NCI-H2227 (cell line): ENCODE measurements around the gene ADCY9.

Experiments
- DNase-seq: peaks from one replicate; lab custom pipeline; 2025; ENCODE audit not compliant: unreplicated experiment; lab: John Stamatoyannopoulos, UW

ADCY9 gene

DNA sequence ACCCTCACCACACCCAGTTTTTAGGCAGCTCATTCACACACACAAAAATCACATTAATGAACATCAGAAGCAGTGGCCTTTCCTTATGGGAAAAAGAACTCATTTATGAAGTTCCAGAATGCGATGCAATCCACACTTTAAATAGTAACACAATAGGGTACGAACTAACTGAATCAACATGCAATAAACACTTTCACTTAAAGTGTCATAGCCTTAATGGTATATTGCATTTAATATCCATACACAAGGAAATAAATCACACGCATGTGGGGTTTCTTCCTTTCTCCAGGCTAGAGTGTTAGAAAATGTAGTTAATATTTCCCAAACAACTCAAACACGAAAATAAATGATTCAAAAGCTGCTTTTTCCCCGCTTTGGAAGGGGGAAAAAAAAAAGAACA is 19.7 kb downstream of the ADCY9 start:
- no peak for DNase-seq

DNA sequence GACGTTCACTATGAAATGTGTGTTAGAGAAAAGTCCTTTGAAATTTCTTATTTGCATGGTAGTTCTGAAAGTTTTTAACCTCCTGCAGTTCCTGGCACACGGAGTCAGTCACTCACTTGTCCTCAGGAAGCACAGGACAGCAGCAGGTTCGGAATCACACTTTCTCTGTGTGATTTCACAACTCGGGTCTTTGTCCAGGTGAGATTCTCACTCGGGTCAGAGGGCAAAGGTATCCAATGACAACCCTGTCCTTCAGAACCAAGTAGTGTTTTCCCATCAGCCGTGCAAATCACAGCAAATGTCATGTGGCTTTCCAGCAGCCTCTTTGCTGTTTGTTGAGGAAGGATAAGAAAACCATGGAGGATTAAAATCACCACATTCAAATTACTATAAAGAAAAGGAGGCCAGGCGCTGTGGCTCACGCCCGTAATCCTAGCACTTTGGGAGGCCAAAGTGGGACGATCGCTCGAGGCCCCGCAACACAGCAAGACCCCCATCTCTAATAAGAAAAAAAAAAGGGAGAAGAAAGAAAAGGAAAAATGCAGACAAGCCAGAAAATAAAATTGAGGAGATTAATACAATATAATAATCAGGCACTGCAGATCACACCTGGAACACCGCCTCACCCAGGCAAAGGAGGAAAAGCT is 22.0 kb downstream of the ADCY9 start:
- DNase-seq, result no peak

- no peak for DNase-seq
Observed at GRCh38 chr16:4093495-4094126, 22.6 kb downstream of the ADCY9 start.

GRCh38 chr16:4092547-4093265 is 23.5 kb downstream of the ADCY9 start:
- DNase-seq, result peak; percentile 43

DNA sequence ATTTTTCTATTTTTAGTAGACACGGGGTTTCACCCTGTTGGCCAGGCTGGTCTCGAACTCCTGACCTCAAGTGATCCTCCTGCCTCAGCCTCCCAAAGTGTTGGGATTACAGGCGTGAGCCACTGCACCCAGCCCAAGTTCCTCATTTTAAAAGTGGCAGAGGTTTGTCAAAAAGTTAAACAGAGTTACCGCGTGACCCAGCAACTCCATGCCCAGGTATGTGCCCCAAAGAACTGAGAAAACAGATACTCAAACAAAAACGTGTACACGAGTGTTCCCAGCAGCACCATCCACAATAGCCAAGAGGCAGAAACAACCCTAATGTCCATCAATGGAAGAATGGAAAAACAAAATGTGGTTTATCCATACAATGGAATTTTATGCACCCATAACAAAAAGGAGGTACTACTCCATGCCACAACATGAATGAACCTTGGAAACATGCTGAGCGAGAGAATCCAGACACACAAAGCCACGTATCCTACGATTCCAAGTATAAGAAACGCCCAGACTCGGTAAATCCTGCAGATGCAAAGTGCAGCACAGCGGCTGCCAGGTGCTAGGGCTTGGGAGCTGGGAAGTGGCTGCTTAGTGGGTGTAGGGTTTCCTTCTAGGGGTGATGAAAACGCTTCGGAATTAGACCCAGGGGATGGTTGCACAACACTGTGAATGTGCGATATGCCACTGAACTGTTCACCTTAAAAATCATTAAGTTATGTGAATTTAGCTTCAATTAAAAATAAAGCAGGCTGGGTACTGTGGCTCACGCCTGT is 24.8 kb downstream of the ADCY9 start:
- DNase-seq, result no peak

- DNase-seq, result no peak
Observed at GRCh38 chr16:4090351-4090851, 25.8 kb downstream of the ADCY9 start.

GRCh38 chr16:4089811-4090301 is 26.4 kb downstream of the ADCY9 start:
- DNase-seq, result no peak

GRCh38 chr16:4089251-4089810 is 26.9 kb downstream of the ADCY9 start:
- no peak for DNase-seq

DNA sequence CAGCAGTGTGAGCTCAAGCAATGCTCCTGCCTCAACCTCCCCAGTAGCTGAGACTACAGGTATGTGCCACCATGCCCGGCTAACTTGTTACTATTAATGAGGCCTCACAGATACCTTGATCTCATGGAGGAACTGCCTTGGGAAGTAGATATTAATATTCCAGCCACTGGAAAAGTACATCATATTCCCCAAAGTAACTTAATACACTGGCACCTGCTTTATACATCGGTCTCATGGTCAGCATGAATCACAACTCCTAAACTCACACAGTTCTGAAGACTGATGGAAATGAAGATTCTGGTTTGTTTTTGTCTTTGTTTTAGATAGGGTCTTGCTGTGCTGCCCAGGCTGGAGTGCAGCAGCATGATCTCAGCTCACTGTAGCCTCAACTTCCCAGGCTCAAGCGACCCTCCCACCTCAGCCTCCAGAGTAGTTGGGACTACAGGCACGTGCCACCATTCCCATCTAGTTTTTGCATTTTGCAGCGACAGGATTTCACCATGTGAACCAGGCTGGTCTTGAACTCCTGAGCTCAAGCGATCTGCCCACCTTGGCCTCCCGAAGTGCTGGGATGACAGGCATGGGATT is 28.2 kb downstream of the ADCY9 start:
- DNase-seq, result no peak

- DNase-seq, result no peak
Observed at GRCh38 chr16:4087099-4087885, 28.9 kb downstream of the ADCY9 start.

DNA sequence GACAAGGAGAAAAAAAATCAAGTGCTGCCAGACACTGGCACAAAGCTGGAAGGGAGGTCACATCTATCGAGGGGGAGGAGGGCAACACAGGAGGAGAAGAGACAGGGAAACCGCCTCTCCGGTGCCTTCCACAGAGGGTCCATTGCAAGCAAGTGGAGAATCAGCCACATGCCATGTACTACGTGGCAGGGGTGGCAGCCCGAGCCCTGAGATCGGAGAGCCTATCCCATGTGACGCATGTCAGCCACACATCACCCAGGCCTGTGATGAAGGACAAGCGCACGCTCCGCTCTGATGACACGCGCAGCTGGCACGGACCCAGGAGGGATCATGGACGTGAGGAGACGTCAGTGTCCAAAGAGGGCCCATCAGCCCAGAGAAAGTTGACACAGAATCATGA is 30.1 kb downstream of the ADCY9 start:
- no peak for DNase-seq

DNA sequence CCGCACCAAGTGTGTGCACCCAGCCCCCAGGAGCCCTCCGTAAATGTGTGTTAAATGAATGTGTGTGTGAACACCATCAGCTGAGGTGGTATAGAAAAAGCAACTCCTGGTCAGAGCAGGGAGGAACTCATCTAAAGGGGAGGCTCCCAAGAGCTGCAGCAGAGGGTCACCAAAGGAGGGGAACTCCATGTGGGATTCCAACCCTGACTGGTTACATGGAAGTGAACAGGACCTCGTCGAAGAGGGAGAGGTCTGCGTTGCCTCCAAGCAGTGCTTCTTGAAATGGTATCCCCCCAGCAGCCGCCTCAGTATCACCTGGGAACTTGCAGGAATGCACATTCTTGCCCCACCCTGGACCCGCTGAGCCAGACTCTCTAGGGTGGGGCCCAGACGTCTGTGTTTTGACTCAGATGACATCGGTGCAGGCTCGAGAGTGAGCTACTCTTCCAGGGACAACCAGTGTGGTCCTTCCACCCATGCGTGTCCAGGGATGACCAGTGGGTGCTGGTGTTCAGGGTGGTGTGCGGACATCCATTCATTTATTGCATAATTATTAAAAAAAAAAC is 30.8 kb downstream of the ADCY9 start:
- no peak for DNase-seq

GRCh38 chr16:4083347-4083870 is 32.8 kb downstream of the ADCY9 start:
- no peak for DNase-seq

GRCh38 chr16:4082474-4083044 is 33.7 kb downstream of the ADCY9 start:
- no peak for DNase-seq

- peak; percentile 54 for DNase-seq
Observed at GRCh38 chr16:4081521-4082021, 34.7 kb downstream of the ADCY9 start.

- DNase-seq, result peak; percentile 58
Observed at GRCh38 chr16:4081047-4081446, 35.2 kb downstream of the ADCY9 start.

- no peak for DNase-seq
Observed at GRCh38 chr16:4077174-4077649, 39.0 kb downstream of the ADCY9 start.

GRCh38 chr16:4075534-4075933 is 40.7 kb downstream of the ADCY9 start:
- no peak for DNase-seq
